ENCODE measurements around the gene ADGRL3. TPM values are rescaled to one million over a fixed set of nuclear protein-coding genes. Genes with fewer than 3 reads are reported as not detected.

ADGRL3 gene
- total RNA-seq, 3 donors from 2014 or later: 4.3 to 10.8 (median 4.3) TPM

GRCh38 chr4:61406677-61407076 lies 206.6 kb downstream of the ADGRL3 start:
- no peaks in the 10 kb centered on the region for H3K36me3 ChIP-seq (ENCODE audit: low read depth)
- H3K9me3 ChIP-seq: no peaks in the 10 kb centered on the region
- H3K4me1 ChIP-seq (ENCODE audit: low read depth): no peaks in the 10 kb centered on the region
- H3K4me3 ChIP-seq: no peak overlapping the region
- ATAC-seq: no peak
- no peak for TF ChIP-seq CTCF (IDR thresholded peaks at IDR 0.05)
- intact Hi-C loops (cut with DNase I, micrococcal nuclease): no loop called here
- DNase-seq: no peak

DNA sequence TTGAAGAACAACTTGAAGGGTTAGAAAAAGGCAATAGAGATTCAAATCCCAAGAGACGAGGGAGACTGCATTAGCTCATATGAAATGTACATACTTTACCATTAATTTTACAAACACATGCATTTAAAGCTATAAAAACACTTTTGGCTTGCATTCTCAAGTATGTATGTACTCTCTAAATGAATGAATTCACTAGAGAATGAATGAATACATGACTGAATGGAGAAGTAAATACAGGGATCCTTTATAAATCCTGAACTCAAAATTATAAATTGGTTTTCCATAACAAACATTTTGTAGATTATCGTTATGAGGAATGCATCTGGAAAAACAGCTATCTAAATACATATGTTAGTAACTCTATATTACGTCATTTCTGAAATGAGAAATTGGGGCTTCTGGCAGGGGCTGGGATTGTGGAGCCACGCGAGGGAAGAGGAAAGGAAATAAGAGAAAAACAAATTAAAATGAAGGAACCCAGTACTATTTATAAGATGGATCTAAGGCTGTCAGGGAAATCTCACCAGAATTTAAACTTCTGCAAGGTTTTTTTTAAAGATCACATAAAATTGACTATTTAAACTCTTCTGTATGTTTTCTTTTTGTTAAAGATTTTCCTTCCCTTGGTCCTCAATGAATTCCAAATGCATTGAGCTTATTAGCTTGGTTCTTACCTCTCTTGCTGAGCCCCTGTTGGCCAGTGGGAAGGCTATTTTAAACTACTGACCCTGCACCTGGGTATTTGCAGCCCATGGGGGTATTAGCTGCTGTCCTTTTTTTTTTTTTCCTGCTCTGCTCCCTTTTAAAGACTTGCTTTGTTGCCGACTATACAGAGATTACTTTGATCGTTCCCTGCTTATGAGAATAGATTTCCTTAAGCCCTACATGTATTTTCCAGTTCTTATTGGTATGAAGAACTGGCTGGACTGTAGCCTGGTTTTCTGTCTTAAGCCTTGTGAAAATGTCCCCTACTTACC lies 207.8 kb downstream of the ADGRL3 start:
- no peaks in the 10 kb centered on the region for H3K9me3 ChIP-seq
- intact Hi-C loops (cut with DNase I, micrococcal nuclease): no loop called here
- no peaks in the 10 kb centered on the region for H3K36me3 ChIP-seq (ENCODE audit: low read depth)
- H3K4me1 ChIP-seq (ENCODE audit: low read depth): no peaks in the 10 kb centered on the region
- DNase-seq (no peak), ATAC-seq (no peak)
- no peak overlapping the region for H3K4me3 ChIP-seq
- no peak for TF ChIP-seq CTCF (IDR thresholded peaks at IDR 0.05)

- H3K4me1 ChIP-seq (ENCODE audit: low read depth): no peaks in the 10 kb centered on the region
- TF ChIP-seq CTCF (IDR thresholded peaks at IDR 0.05): no peak
- H3K9me3 ChIP-seq: no peaks in the 10 kb centered on the region
- ATAC-seq (no peak), DNase-seq (no peak)
- H3K4me3 ChIP-seq: no peak overlapping the region
- intact Hi-C loops (cut with DNase I, micrococcal nuclease): no loop called here
- H3K36me3 ChIP-seq (ENCODE audit: low read depth): no peaks in the 10 kb centered on the region
Measured at GRCh38 chr4:61408861-61409260, 208.7 kb downstream of the ADGRL3 start.

GRCh38 chr4:61411241-61411640 lies 211.1 kb downstream of the ADGRL3 start:
- no peaks in the 10 kb centered on the region for H3K9me3 ChIP-seq
- no peak for DNase-seq
- intact Hi-C loops (cut with DNase I, micrococcal nuclease): no loop called here
- no peak for TF ChIP-seq CTCF (IDR thresholded peaks at IDR 0.05)
- no peak overlapping the region for H3K4me3 ChIP-seq
- no peak for ATAC-seq
- H3K36me3 ChIP-seq (ENCODE audit: low read depth): no peaks in the 10 kb centered on the region
- no peaks in the 10 kb centered on the region for H3K4me1 ChIP-seq (ENCODE audit: low read depth)

DNA sequence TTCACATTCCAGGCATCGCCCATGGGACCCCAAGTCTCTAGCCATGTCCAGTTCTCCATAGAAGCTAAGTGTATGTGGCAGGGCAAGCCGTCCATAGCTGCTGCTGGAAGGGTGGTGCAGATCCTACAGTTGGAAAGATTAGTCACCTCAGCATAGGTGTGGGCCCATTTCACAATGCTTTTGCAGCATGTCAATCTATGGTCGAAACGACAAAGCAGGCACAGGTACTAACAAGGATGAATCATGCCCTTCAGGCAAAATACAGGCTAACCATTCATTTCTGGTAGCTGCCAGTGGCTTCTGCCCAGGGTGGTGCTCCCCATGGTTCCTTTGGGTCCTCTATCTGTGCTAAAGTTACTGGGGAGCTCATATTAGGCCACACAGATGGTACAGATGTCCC lies 225.2 kb downstream of the ADGRL3 start:
- ATAC-seq (no peak), DNase-seq (no peak)
- no peak for TF ChIP-seq CTCF (IDR thresholded peaks at IDR 0.05)
- no peak overlapping the region for H3K4me3 ChIP-seq
- no peaks in the 10 kb centered on the region for H3K36me3 ChIP-seq (ENCODE audit: low read depth)
- H3K9me3 ChIP-seq: no peaks in the 10 kb centered on the region
- H3K4me1 ChIP-seq (ENCODE audit: low read depth): no peaks in the 10 kb centered on the region
- intact Hi-C loops (cut with DNase I, micrococcal nuclease): no loop called here
